GM18909 (cell line): ENCODE measurements around the gene ANXA5.
"Not testable (repeated sequence)": the region's sequence is repeated elsewhere in the genome, so short reads cannot be mapped to it uniquely, and the experiment has no call there.

Experiments used
- ATAC-seq: cut with Tn5 transposase; IDR thresholded peaks from one replicate; pipeline ENCODE4 v1.9.1; 2021; ENCODE audit warnings: mild to moderate bottlenecking; ENCODE audit not compliant: unreplicated experiment, poor library complexity

The ANXA5 gene

GRCh38 chr4:121680571-121680970 is 16.2 kb downstream of the ANXA5 start:
- no peak for ATAC-seq

GRCh38 chr4:121679951-121680350 is 16.8 kb downstream of the ANXA5 start:
- no peak for ATAC-seq

GRCh38 chr4:121679267-121679666 is 17.5 kb downstream of the ANXA5 start:
- ATAC-seq = no peak

GRCh38 chr4:121677524-121677923 is 19.3 kb downstream of the ANXA5 start:
- no peak for ATAC-seq

- ATAC-seq = no peak
These were observed 20.3 kb downstream of the ANXA5 start for GRCh38 chr4:121676345-121677075.

- no peak for ATAC-seq
These were observed 21.1 kb downstream of the ANXA5 start for GRCh38 chr4:121675715-121676114.

GRCh38 chr4:121674696-121675095 is 22.1 kb downstream of the ANXA5 start:
- no peak for ATAC-seq

GRCh38 chr4:121674191-121674590 is 22.6 kb downstream of the ANXA5 start:
- no peak for ATAC-seq

GRCh38 chr4:121669163-121669550 is 27.6 kb downstream of the ANXA5 start:
- ATAC-seq = no peak

GRCh38 chr4:121668368-121669162 is 28.2 kb downstream of the ANXA5 start:
- no peak for ATAC-seq

- ATAC-seq = no peak
These were observed 30.6 kb downstream of the ANXA5 start for GRCh38 chr4:121666091-121666679.

- no peak for ATAC-seq
These were observed 31.4 kb downstream of the ANXA5 start for GRCh38 chr4:121665371-121665770.

- ATAC-seq = no peak
These were observed 34.6 kb downstream of the ANXA5 start for GRCh38 chr4:121662225-121662624.

- ATAC-seq = not testable (repeated sequence)
These were observed 36.4 kb downstream of the ANXA5 start for GRCh38 chr4:121660175-121660933.

GRCh38 chr4:121658125-121658524 is 38.7 kb downstream of the ANXA5 start:
- ATAC-seq = no peak

- no peak for ATAC-seq
These were observed 40.5 kb downstream of the ANXA5 start for GRCh38 chr4:121656269-121656641.

GRCh38 chr4:121655320-121656268 is 41.2 kb downstream of the ANXA5 start:
- ATAC-seq = no peak

- peak; percentile 91 for ATAC-seq
These were observed 42.0 kb downstream of the ANXA5 start for GRCh38 chr4:121654738-121655137.

- no peak for ATAC-seq
These were observed 42.8 kb downstream of the ANXA5 start for GRCh38 chr4:121653986-121654385.

- no peak for ATAC-seq
These were observed 43.6 kb downstream of the ANXA5 start for GRCh38 chr4:121653214-121653613.
